ENCODE data around the gene CYFIP2.

- TF ChIP-seq CTCF (IDR thresholded peaks at IDR 0.05) (peak in 8 of 12 donors; percentile 12 to 43 (median 36)), POLR2A (IDR thresholded peaks at IDR 0.05) (no peak)
Observed at GRCh38 chr5:157303667-157304327, 37.9 kb downstream of the CYFIP2 start.
